ENCODE data around the gene ACTA2.

DNA sequence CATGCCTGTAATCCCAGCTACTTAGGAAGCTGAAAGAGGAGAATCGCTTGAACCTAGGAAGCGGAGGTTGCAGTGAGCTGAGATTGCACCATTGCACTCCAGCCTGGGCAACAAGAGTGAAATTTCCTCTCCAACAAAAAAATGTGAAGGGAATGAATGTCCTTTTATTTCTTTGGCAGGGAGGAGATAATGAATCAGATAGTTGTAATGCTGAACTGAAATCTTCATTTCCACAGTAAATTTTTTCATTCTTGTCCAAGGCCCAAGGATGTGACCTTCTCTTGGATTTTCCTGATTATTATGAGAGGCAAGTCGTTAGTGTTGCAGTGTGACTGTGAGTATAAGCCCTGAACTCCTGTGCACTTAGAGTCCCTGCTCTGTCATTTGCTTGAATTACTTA lies 59.0 kb downstream of the ACTA2 start:
- no peak for TF ChIP-seq POLR2A (IDR thresholded peaks at IDR 0.05)
- TF ChIP-seq, protein P1, sequence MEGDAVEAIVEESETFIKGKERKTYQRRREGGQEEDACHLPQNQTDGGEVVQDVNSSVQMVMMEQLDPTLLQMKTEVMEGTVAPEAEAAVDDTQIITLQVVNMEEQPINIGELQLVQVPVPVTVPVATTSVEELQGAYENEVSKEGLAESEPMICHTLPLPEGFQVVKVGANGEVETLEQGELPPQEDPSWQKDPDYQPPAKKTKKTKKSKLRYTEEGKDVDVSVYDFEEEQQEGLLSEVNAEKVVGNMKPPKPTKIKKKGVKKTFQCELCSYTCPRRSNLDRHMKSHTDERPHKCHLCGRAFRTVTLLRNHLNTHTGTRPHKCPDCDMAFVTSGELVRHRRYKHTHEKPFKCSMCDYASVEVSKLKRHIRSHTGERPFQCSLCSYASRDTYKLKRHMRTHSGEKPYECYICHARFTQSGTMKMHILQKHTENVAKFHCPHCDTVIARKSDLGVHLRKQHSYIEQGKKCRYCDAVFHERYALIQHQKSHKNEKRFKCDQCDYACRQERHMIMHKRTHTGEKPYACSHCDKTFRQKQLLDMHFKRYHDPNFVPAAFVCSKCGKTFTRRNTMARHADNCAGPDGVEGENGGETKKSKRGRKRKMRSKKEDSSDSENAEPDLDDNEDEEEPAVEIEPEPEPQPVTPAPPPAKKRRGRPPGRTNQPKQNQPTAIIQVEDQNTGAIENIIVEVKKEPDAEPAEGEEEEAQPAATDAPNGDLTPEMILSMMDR (IDR thresholded peaks at IDR 0.05): no peak
